HG03439 (cell line): Measurements from ENCODE around the gene MEPE.
"Not testable (repeated sequence)": the region's sequence is repeated elsewhere in the genome, so short reads cannot be mapped to it uniquely, and the experiment has no call there.

ENCODE experiments used
- ATAC-seq: cut with Tn5 transposase; IDR thresholded peaks from one replicate; pipeline ENCODE4 v1.9.1; 2021; ENCODE audit warnings: mild to moderate bottlenecking, moderate library complexity; ENCODE audit not compliant: unreplicated experiment

Gene MEPE

GRCh38 chr4:87881115-87881514 lies 48.3 kb downstream of the MEPE start:
- ATAC-seq, result no peak

GRCh38 chr4:87882321-87882720 lies 49.6 kb downstream of the MEPE start:
- ATAC-seq, result no peak

GRCh38 chr4:87882861-87883260 lies 50.1 kb downstream of the MEPE start:
- ATAC-seq, result no peak

GRCh38 chr4:87884976-87885549 lies 52.3 kb downstream of the MEPE start:
- no peak for ATAC-seq

- no peak for ATAC-seq
Observed at GRCh38 chr4:87886083-87886482, 53.3 kb downstream of the MEPE start.

- not testable (repeated sequence) for ATAC-seq
Observed at GRCh38 chr4:87890753-87891152, 58.0 kb downstream of the MEPE start.

GRCh38 chr4:87895964-87896621 lies 63.3 kb downstream of the MEPE start:
- ATAC-seq, result no peak
